K562 (cell line): Measurements from ENCODE around the gene STK4. TPM values are rescaled to one million over a fixed set of nuclear protein-coding genes. Genes with fewer than 3 reads are reported as not detected.

Source experiments
- CBFA2T3 ChIP-seq: fragments of 450-650 bp; IDR thresholded peaks from 2 replicates; pipeline ENCODE4 v1.6.1; 2017
- JUNB ChIP-seq: fragments of 450-650 bp; formaldehyde crosslinking; conservative IDR thresholded peaks from 2 replicates; pipeline ENCODE4 v1.4.0; 2020; ENCODE audit warnings: mild to moderate bottlenecking
- NCOA2 ChIP-seq, 2 experiments: fragments of 450-650 bp; IDR thresholded peaks; 2 replicates each; pipeline ENCODE4 v1.6.1; 2018; ENCODE audit warnings: mild to moderate bottlenecking in 2 of 2, moderate library complexity in 1 of 2; ENCODE audit not compliant: partially characterized antibody in 2 of 2
- SMARCA4 ChIP-seq: fragments of 450-650 bp; IDR thresholded peaks from 2 replicates; pipeline ENCODE4 v1.6.1; 2016
- TGIF2 ChIP-seq: sonication (generic); formaldehyde crosslinking; IDR thresholded peaks from 2 replicates; pipeline ENCODE4 v1.8.1; 2022; ENCODE audit warnings: mild to moderate bottlenecking, missing genetic modification reagents, moderate library complexity
- ZNF561 ChIP-seq: fragments of 450-650 bp; formaldehyde crosslinking; conservative IDR thresholded peaks from 2 replicates; pipeline ENCODE4 v1.4.0; 2020; ENCODE audit warnings: mild to moderate bottlenecking, moderate library complexity
- ZNF696 ChIP-seq: fragments of 250-450 bp; sonication (Bioruptor Pico); conservative IDR thresholded peaks from 2 replicates; pipeline ENCODE4 v1.4.0; 2020; ENCODE audit warnings: mild to moderate bottlenecking, moderate library complexity
- polyA plus RNA-seq, 8 experiments: library from polyadenylated mRNA; depleted of rRNA in 4 of 8; stranded (reverse) in 5 of 8; unstranded in 3 of 8; fragments of >200 nt; fragmentation: Nextera tagmentation in 2 of 8; fragmentation: Illumina TruSeq in 1 of 8; extraction: Ambion mirVana in 2 of 8; extraction: Trizol in 1 of 8; gene quantifications; 2 replicates each; pipeline versions ENCODE4 v1.2.1 to v1.2.3, GENCODE V29; 2011 to 2014; ENCODE audit warnings: inconsistent platforms in 1 of 8, missing spikeins in 1 of 8
- total RNA-seq, 7 experiments: library from RNA; depleted of rRNA in 6 of 7; stranded (reverse); fragments of >200 nt in 6 of 7; fragmentation: Illumina TruSeq in 2 of 7; extraction: Trizol in 2 of 7; gene quantifications; 2 replicates each; pipeline versions ENCODE4 v1.2.1 to v1.2.3, GENCODE V29; 2011 to 2021; ENCODE audit warnings: low replicate concordance in 1 of 7
- TF ChIP-seq, protein P1 (sequence below): fragments of 200-600 bp; sonication (generic); IDR thresholded peaks from one replicate; pipeline ENCODE4 v1.6.1; 2012; ENCODE audit warnings: mild to moderate bottlenecking, low read depth, low read length, inconsistent platforms
- TF ChIP-seq, protein P2 (sequence below), 2 experiments: fragments of 450-650 bp in 1 of 2; sonication (generic) in 1 of 2; formaldehyde crosslinking; conservative IDR thresholded peaks; 2 replicates each; pipeline versions ENCODE4 v1.4.0 to v1.8.1; 2020 to 2022; ENCODE audit warnings: mild to moderate bottlenecking in 1 of 2, missing genetic modification reagents in 1 of 2
- TF ChIP-seq, protein P3 (sequence below), 2 experiments: fragments of 250-450 bp in 1 of 2; fragments of 450-650 bp in 1 of 2; sonication (Bioruptor Pico) in 1 of 2; IDR thresholded peaks; 2 replicates each; pipeline versions ENCODE4 v1.6.1 to v1.8.0; 2016 to 2021; ENCODE audit warnings: mild to moderate bottlenecking in 2 of 2, moderate library complexity in 2 of 2, missing compliant biosample characterization in 1 of 2, missing genetic modification characterization in 1 of 2
- TF ChIP-seq, protein P4 (sequence below), 2 experiments: fragments of 450-650 bp in 1 of 2; sonication (generic) in 1 of 2; formaldehyde crosslinking in 1 of 2; IDR thresholded peaks in 1 of 2; conservative IDR thresholded peaks in 1 of 2; 2 replicates each; pipeline versions ENCODE4 v1.6.1 to v1.8.1; 2016 to 2023; ENCODE audit warnings: mild to moderate bottlenecking in 2 of 2, moderate library complexity in 2 of 2, inconsistent platforms in 1 of 2, missing genetic modification reagents in 1 of 2
- TF ChIP-seq, protein P5 (sequence below): fragments of 450-650 bp; IDR thresholded peaks from 2 replicates; pipeline ENCODE4 v1.6.1; 2016; ENCODE audit warnings: low read depth, mild to moderate bottlenecking, moderate library complexity

The STK4 gene
- total and polyA plus RNA-seq, 9 of the 15 experiments (the other 6 are each of a cell fraction or from before 2014, with no cell fraction given), result 11.9 to 30.6 (median 22.2) TPM

DNA sequence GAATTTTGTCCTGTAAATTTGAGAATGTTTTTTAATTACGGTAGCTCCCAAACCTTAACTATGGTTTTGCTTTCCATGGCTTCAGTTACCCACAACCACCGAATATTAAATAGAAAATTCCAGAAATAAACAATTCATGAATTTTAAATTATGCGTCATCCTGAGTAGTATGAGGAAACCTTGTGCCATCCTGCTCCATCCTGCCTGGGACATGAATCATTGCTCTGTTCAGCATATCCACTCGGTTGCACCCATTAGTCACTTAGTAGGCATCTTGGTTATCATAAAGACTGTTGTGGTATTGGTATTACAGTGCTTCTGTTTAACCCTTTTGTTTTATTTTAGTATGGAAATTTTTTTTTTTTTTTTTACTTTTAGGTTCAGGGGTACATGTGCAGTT is 94.9 kb downstream of the STK4 start (continued):
- TF ChIP-seq, protein P1, sequence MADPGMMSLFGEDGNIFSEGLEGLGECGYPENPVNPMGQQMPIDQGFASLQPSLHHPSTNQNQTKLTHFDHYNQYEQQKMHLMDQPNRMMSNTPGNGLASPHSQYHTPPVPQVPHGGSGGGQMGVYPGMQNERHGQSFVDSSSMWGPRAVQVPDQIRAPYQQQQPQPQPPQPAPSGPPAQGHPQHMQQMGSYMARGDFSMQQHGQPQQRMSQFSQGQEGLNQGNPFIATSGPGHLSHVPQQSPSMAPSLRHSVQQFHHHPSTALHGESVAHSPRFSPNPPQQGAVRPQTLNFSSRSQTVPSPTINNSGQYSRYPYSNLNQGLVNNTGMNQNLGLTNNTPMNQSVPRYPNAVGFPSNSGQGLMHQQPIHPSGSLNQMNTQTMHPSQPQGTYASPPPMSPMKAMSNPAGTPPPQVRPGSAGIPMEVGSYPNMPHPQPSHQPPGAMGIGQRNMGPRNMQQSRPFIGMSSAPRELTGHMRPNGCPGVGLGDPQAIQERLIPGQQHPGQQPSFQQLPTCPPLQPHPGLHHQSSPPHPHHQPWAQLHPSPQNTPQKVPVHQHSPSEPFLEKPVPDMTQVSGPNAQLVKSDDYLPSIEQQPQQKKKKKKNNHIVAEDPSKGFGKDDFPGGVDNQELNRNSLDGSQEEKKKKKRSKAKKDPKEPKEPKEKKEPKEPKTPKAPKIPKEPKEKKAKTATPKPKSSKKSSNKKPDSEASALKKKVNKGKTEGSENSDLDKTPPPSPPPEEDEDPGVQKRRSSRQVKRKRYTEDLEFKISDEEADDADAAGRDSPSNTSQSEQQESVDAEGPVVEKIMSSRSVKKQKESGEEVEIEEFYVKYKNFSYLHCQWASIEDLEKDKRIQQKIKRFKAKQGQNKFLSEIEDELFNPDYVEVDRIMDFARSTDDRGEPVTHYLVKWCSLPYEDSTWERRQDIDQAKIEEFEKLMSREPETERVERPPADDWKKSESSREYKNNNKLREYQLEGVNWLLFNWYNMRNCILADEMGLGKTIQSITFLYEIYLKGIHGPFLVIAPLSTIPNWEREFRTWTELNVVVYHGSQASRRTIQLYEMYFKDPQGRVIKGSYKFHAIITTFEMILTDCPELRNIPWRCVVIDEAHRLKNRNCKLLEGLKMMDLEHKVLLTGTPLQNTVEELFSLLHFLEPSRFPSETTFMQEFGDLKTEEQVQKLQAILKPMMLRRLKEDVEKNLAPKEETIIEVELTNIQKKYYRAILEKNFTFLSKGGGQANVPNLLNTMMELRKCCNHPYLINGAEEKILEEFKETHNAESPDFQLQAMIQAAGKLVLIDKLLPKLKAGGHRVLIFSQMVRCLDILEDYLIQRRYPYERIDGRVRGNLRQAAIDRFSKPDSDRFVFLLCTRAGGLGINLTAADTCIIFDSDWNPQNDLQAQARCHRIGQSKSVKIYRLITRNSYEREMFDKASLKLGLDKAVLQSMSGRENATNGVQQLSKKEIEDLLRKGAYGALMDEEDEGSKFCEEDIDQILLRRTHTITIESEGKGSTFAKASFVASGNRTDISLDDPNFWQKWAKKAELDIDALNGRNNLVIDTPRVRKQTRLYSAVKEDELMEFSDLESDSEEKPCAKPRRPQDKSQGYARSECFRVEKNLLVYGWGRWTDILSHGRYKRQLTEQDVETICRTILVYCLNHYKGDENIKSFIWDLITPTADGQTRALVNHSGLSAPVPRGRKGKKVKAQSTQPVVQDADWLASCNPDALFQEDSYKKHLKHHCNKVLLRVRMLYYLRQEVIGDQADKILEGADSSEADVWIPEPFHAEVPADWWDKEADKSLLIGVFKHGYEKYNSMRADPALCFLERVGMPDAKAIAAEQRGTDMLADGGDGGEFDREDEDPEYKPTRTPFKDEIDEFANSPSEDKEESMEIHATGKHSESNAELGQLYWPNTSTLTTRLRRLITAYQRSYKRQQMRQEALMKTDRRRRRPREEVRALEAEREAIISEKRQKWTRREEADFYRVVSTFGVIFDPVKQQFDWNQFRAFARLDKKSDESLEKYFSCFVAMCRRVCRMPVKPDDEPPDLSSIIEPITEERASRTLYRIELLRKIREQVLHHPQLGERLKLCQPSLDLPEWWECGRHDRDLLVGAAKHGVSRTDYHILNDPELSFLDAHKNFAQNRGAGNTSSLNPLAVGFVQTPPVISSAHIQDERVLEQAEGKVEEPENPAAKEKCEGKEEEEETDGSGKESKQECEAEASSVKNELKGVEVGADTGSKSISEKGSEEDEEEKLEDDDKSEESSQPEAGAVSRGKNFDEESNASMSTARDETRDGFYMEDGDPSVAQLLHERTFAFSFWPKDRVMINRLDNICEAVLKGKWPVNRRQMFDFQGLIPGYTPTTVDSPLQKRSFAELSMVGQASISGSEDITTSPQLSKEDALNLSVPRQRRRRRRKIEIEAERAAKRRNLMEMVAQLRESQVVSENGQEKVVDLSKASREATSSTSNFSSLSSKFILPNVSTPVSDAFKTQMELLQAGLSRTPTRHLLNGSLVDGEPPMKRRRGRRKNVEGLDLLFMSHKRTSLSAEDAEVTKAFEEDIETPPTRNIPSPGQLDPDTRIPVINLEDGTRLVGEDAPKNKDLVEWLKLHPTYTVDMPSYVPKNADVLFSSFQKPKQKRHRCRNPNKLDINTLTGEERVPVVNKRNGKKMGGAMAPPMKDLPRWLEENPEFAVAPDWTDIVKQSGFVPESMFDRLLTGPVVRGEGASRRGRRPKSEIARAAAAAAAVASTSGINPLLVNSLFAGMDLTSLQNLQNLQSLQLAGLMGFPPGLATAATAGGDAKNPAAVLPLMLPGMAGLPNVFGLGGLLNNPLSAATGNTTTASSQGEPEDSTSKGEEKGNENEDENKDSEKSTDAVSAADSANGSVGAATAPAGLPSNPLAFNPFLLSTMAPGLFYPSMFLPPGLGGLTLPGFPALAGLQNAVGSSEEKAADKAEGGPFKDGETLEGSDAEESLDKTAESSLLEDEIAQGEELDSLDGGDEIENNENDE, result no peak
- TF ChIP-seq ZNF696 (no peak), TGIF2 (no peak), CBFA2T3 (no peak), JUNB (CRISPR knock-in tag) (no peak), SMARCA4 (no peak), NCOA2 (IDR thresholded peaks at IDR 0.05; ENCODE audit: partially characterized antibody in 2 of 2) (no peak), ZNF561 (CRISPR knock-in tag) (no peak)
- TF ChIP-seq, protein P2, sequence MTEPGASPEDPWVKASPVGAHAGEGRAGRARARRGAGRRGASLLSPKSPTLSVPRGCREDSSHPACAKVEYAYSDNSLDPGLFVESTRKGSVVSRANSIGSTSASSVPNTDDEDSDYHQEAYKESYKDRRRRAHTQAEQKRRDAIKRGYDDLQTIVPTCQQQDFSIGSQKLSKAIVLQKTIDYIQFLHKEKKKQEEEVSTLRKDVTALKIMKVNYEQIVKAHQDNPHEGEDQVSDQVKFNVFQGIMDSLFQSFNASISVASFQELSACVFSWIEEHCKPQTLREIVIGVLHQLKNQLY (CRISPR knock-in tag; conservative IDR thresholded peaks at IDR 0.05), result no peak
- TF ChIP-seq, protein P3, sequence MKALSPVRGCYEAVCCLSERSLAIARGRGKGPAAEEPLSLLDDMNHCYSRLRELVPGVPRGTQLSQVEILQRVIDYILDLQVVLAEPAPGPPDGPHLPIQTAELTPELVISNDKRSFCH (CRISPR knock-in tag; IDR thresholded peaks at IDR 0.05), result no peak
- TF ChIP-seq, protein P3 (tag; IDR thresholded peaks at IDR 0.05), result no peak
- TF ChIP-seq, protein P4, sequence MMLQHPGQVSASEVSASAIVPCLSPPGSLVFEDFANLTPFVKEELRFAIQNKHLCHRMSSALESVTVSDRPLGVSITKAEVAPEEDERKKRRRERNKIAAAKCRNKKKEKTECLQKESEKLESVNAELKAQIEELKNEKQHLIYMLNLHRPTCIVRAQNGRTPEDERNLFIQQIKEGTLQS (IDR thresholded peaks at IDR 0.05), result no peak
- TF ChIP-seq, protein P4 (CRISPR knock-in tag; conservative IDR thresholded peaks at IDR 0.05), result no peak
- TF ChIP-seq, protein P5, sequence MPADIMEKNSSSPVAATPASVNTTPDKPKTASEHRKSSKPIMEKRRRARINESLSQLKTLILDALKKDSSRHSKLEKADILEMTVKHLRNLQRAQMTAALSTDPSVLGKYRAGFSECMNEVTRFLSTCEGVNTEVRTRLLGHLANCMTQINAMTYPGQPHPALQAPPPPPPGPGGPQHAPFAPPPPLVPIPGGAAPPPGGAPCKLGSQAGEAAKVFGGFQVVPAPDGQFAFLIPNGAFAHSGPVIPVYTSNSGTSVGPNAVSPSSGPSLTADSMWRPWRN, result no peak
- TF ChIP-seq, all 486 proteins: peak for 0
